HPDE6-E6E7 (cell line): Measurements from ENCODE around the gene KCNQ5.

Experiments
- DNase-seq: peaks from one replicate; pipeline ENCODE4 v3.0.0; 2011; ENCODE audit warnings: missing footprints; ENCODE audit errors: extremely low spot score

Gene KCNQ5

GRCh38 chr6:72639920-72640614 lies 18.2 kb downstream of the KCNQ5 start:
- no peak for DNase-seq

- DNase-seq: no peak
Measured at GRCh38 chr6:72640615-72640930, 18.7 kb downstream of the KCNQ5 start.

GRCh38 chr6:72642435-72642834 lies 20.6 kb downstream of the KCNQ5 start:
- no peak for DNase-seq

- no peak for DNase-seq
Measured at GRCh38 chr6:72643214-72643613, 21.4 kb downstream of the KCNQ5 start.

- no peak for DNase-seq
Measured at GRCh38 chr6:72646604-72647485, 25.0 kb downstream of the KCNQ5 start.

- no peak for DNase-seq
Measured at GRCh38 chr6:72647489-72647888, 25.6 kb downstream of the KCNQ5 start.

- DNase-seq: peak; percentile 29
Measured at GRCh38 chr6:72649032-72649984, 27.4 kb downstream of the KCNQ5 start.

- DNase-seq: peak; percentile 12
Measured at GRCh38 chr6:72650081-72650745, 28.3 kb downstream of the KCNQ5 start.

GRCh38 chr6:72651174-72651573 lies 29.3 kb downstream of the KCNQ5 start:
- DNase-seq: no peak

GRCh38 chr6:72651967-72652956 lies 30.4 kb downstream of the KCNQ5 start:
- no peak for DNase-seq

GRCh38 chr6:72653026-72653425 lies 31.2 kb downstream of the KCNQ5 start:
- DNase-seq: no peak

- DNase-seq: no peak
Measured at GRCh38 chr6:72654071-72654621, 32.3 kb downstream of the KCNQ5 start.

- no peak for DNase-seq
Measured at GRCh38 chr6:72657407-72658197, 35.7 kb downstream of the KCNQ5 start.

GRCh38 chr6:72659754-72660153 lies 37.9 kb downstream of the KCNQ5 start:
- DNase-seq: no peak

GRCh38 chr6:72661411-72661810 lies 39.5 kb downstream of the KCNQ5 start:
- no peak for DNase-seq

- no peak for DNase-seq
Measured at GRCh38 chr6:72665599-72665998, 43.7 kb downstream of the KCNQ5 start.

- DNase-seq: no peak
Measured at GRCh38 chr6:72669324-72669723, 47.5 kb downstream of the KCNQ5 start.

- no peak for DNase-seq
Measured at GRCh38 chr6:72672906-72673305, 51.0 kb downstream of the KCNQ5 start.

- no peak for DNase-seq
Measured at GRCh38 chr6:72674842-72675241, 53.0 kb downstream of the KCNQ5 start.
